ENCODE measurements around the gene DNMBP.

DNMBP gene

DNA sequence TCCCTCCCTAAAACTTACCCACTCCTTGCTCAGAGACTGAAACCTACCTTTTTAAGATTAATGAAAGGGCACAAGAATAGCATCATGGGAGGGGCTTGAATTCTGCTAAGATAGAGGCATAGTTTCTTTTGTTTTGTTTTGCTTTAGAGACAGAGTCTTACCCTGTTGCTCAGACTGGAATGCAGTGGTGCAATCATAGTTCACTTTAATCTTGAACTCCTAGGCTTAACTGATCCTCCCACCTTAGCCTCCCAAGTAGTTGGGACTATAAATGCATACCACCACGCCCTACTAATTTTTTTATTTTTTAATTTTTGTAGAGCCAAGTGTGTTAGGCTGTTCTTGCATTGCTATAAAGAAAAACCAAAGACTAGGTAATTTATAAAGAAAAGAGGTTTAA is 17.7 kb upstream of the DNMBP start:
- Histone ChIP-seq H3K4me1 (ENCODE audit: insufficient read depth, insufficient read length) (no peaks in the 10 kb centered on the region), H3K4me3 (ENCODE audit: insufficient read length, low read depth) (no peak overlapping the region), H3K9ac (ENCODE audit: insufficient read length, low read depth) (no peak overlapping the region), H3K27me3 (ENCODE audit: insufficient read depth, insufficient read length) (no peaks in the 10 kb centered on the region), H3K36me3 (ENCODE audit: insufficient read depth, insufficient read length, low read length) (no peaks in the 10 kb centered on the region), H3K9me3 (ENCODE audit: insufficient read depth, low read length) (peaks cover 15% of the 10 kb centered on the region)
- TF ChIP-seq ZNF274 (IDR thresholded peaks at IDR 0.05; ENCODE audit: low read depth, low read length): no peak
- TF ChIP-seq SUZ12 (IDR thresholded peaks at IDR 0.05; ENCODE audit: extremely low read depth, insufficient read depth, insufficient read length): no peak
- no peak for TF ChIP-seq YY1 (IDR thresholded peaks at IDR 0.05; ENCODE audit: insufficient read depth, insufficient read length)
- DNase-seq (ENCODE audit: low read depth, low spot score): no peak

DNA sequence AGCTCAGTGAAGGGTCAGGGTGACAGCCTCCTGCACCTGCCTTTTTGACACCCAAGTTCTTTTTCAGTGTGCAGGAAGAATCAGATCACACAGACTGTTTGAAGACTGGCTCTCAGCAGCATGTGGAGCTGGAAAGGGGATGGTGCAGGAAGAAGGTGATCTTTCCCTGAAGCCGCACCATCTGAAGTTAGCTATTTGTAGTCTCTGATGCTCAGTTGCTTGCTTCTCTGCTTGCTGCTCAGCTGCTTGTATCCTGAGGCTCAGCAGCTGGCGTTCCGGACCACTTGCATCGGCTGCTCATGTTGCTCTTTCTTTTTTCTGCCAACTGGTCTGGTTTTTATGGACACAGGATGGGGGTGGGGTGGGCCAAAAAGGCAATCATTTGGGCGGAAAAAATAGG is 15.8 kb upstream of the DNMBP start:
- Histone ChIP-seq H3K4me1 (ENCODE audit: insufficient read depth, insufficient read length) (no peaks in the 10 kb centered on the region), H3K36me3 (ENCODE audit: insufficient read depth, insufficient read length, low read length) (no peaks in the 10 kb centered on the region), H3K9me3 (ENCODE audit: insufficient read depth, low read length) (peaks cover 15% of the 10 kb centered on the region), H3K27me3 (ENCODE audit: insufficient read depth, insufficient read length) (no peaks in the 10 kb centered on the region), H3K4me3 (ENCODE audit: insufficient read length, low read depth) (no peak overlapping the region), H3K9ac (ENCODE audit: insufficient read length, low read depth) (no peak overlapping the region)
- TF ChIP-seq SUZ12 (IDR thresholded peaks at IDR 0.05; ENCODE audit: extremely low read depth, insufficient read depth, insufficient read length): no peak
- no peak for TF ChIP-seq ZNF274 (IDR thresholded peaks at IDR 0.05; ENCODE audit: low read depth, low read length)
- TF ChIP-seq YY1 (IDR thresholded peaks at IDR 0.05; ENCODE audit: insufficient read depth, insufficient read length): no peak
- DNase-seq (ENCODE audit: low read depth, low spot score): no peak

DNA sequence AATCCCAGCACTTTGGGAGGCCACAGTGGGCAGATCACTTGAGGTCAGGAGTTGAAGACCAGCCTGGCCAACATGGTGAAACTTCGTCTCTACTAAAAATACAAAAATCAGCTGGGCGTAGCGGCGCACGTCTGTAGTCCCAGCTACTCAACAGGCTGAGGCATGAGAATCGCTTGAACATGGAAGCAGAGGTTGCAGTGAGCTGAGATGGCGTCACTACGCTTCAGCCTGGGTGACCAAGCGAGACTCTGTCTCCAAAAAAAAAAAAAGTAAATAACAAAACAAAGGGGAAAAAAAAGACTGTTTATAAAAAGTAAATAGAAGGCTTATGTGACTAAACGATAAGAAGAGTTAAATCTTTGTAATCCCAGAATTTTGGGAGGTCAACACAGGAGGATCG is 15.0 kb upstream of the DNMBP start:
- TF ChIP-seq ZNF274 (IDR thresholded peaks at IDR 0.05; ENCODE audit: low read depth, low read length): no peak
- no peak for TF ChIP-seq YY1 (IDR thresholded peaks at IDR 0.05; ENCODE audit: insufficient read depth, insufficient read length)
- no peak for TF ChIP-seq SUZ12 (IDR thresholded peaks at IDR 0.05; ENCODE audit: extremely low read depth, insufficient read depth, insufficient read length)

DNA sequence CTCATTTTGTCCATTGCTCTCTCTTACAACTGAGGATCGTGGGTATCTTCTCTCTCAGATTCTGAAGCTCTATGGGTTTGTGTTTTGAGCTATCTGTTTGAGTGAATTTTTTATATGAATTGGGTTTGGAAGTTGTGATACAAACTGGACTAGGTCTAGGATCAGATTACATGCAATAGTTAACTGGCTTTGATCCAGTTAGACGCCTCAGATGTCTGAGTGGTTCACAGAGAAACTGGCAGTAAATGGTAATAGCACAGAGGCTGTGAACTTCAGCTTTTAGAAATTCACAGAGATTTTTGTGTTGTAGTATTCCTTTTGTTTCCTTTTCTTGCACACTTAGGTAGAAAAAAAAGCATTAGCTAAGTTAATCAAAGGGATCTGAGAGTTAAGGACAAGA is 12.7 kb upstream of the DNMBP start:
- Histone ChIP-seq H3K27me3 (ENCODE audit: insufficient read depth, insufficient read length) (no peaks in the 10 kb centered on the region), H3K9me3 (ENCODE audit: insufficient read depth, low read length) (0 out of 2 replicates have a peak, but pooled peaks cover under 1% of the 10 kb centered on the region), H3K9ac (ENCODE audit: insufficient read length, low read depth) (no peak overlapping the region), H3K4me1 (ENCODE audit: insufficient read depth, insufficient read length) (no peaks in the 10 kb centered on the region), H3K36me3 (ENCODE audit: insufficient read depth, insufficient read length, low read length) (no peaks in the 10 kb centered on the region), H3K4me3 (ENCODE audit: insufficient read length, low read depth) (no peak overlapping the region)
- no peak for DNase-seq (ENCODE audit: low read depth, low spot score)
- TF ChIP-seq ZNF274 (IDR thresholded peaks at IDR 0.05; ENCODE audit: low read depth, low read length): no peak
- no peak for TF ChIP-seq SUZ12 (IDR thresholded peaks at IDR 0.05; ENCODE audit: extremely low read depth, insufficient read depth, insufficient read length)
- no peak for TF ChIP-seq YY1 (IDR thresholded peaks at IDR 0.05; ENCODE audit: insufficient read depth, insufficient read length)

More for the DNA sequence above, 15.0 kb upstream of the DNMBP start:
- no peak for DNase-seq (ENCODE audit: low read depth, low spot score)
- Histone ChIP-seq H3K4me1 (ENCODE audit: insufficient read depth, insufficient read length) (no peaks in the 10 kb centered on the region), H3K9me3 (ENCODE audit: insufficient read depth, low read length) (peaks cover 15% of the 10 kb centered on the region), H3K36me3 (ENCODE audit: insufficient read depth, insufficient read length, low read length) (no peaks in the 10 kb centered on the region), H3K27me3 (ENCODE audit: insufficient read depth, insufficient read length) (no peaks in the 10 kb centered on the region), H3K4me3 (ENCODE audit: insufficient read length, low read depth) (no peak overlapping the region), H3K9ac (ENCODE audit: insufficient read length, low read depth) (no peak overlapping the region)

DNA sequence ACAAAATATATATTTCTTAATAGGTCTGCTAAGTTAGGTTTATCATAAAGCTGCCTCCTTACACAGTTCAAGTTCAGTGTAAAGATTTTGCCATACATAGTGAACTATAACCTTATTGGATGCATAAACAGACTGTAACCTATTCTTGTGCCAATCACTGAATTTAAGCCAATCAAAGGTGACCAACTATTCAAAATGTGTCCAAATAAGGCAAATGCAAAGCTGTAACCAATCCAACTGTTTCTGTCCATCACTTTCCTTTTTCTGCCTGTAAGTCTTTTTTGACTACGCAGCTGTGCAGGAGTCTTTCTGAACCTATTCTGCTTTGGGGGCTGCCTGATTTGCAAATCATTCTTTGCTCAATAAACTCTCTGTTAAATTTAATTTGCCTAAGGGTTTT is 11.6 kb upstream of the DNMBP start:
- Histone ChIP-seq H3K4me3 (ENCODE audit: insufficient read length, low read depth) (no peak overlapping the region), H3K4me1 (ENCODE audit: insufficient read depth, insufficient read length) (no peaks in the 10 kb centered on the region), H3K27me3 (ENCODE audit: insufficient read depth, insufficient read length) (no peaks in the 10 kb centered on the region), H3K9ac (ENCODE audit: insufficient read length, low read depth) (no peak overlapping the region), H3K9me3 (ENCODE audit: insufficient read depth, low read length) (no peaks in the 10 kb centered on the region), H3K36me3 (ENCODE audit: insufficient read depth, insufficient read length, low read length) (no peaks in the 10 kb centered on the region)
- TF ChIP-seq ZNF274 (IDR thresholded peaks at IDR 0.05; ENCODE audit: low read depth, low read length) (no peak), YY1 (IDR thresholded peaks at IDR 0.05; ENCODE audit: insufficient read depth, insufficient read length) (no peak), SUZ12 (IDR thresholded peaks at IDR 0.05; ENCODE audit: extremely low read depth, insufficient read depth, insufficient read length) (no peak)
- no peak for DNase-seq (ENCODE audit: low read depth, low spot score)

GRCh38 chr10:100020886-100021253 is 11.1 kb upstream of the DNMBP start:
- H3K27me3 ChIP-seq (ENCODE audit: insufficient read depth, insufficient read length): no peaks in the 10 kb centered on the region
- no peaks in the 10 kb centered on the region for H3K36me3 ChIP-seq (ENCODE audit: insufficient read depth, insufficient read length, low read length)
- no peak overlapping the region for H3K9ac ChIP-seq (ENCODE audit: insufficient read length, low read depth)
- no peaks in the 10 kb centered on the region for H3K9me3 ChIP-seq (ENCODE audit: insufficient read depth, low read length)
- no peak for DNase-seq (ENCODE audit: low read depth, low spot score)
- no peaks in the 10 kb centered on the region for H3K4me1 ChIP-seq (ENCODE audit: insufficient read depth, insufficient read length)
- no peak overlapping the region for H3K4me3 ChIP-seq (ENCODE audit: insufficient read length, low read depth)
- TF ChIP-seq ZNF274 (IDR thresholded peaks at IDR 0.05; ENCODE audit: low read depth, low read length): no peak

GRCh38 chr10:100020142-100020885 is 10.6 kb upstream of the DNMBP start:
- Histone ChIP-seq H3K27me3 (ENCODE audit: insufficient read depth, insufficient read length) (no peaks in the 10 kb centered on the region), H3K9me3 (ENCODE audit: insufficient read depth, low read length) (no peaks in the 10 kb centered on the region), H3K36me3 (ENCODE audit: insufficient read depth, insufficient read length, low read length) (no peaks in the 10 kb centered on the region), H3K4me1 (ENCODE audit: insufficient read depth, insufficient read length) (no peaks in the 10 kb centered on the region), H3K9ac (ENCODE audit: insufficient read length, low read depth) (no peak overlapping the region), H3K4me3 (ENCODE audit: insufficient read length, low read depth) (no peak overlapping the region)
- DNase-seq (ENCODE audit: low read depth, low spot score): no peak
- TF ChIP-seq ZNF274 (IDR thresholded peaks at IDR 0.05; ENCODE audit: low read depth, low read length) (no peak), SUZ12 (IDR thresholded peaks at IDR 0.05; ENCODE audit: extremely low read depth, insufficient read depth, insufficient read length) (no peak), YY1 (IDR thresholded peaks at IDR 0.05; ENCODE audit: insufficient read depth, insufficient read length) (no peak)

Measured in NT2/D1 (cell line).